ENCODE measurements around the gene MPIG6B.

MPIG6B gene

DNA sequence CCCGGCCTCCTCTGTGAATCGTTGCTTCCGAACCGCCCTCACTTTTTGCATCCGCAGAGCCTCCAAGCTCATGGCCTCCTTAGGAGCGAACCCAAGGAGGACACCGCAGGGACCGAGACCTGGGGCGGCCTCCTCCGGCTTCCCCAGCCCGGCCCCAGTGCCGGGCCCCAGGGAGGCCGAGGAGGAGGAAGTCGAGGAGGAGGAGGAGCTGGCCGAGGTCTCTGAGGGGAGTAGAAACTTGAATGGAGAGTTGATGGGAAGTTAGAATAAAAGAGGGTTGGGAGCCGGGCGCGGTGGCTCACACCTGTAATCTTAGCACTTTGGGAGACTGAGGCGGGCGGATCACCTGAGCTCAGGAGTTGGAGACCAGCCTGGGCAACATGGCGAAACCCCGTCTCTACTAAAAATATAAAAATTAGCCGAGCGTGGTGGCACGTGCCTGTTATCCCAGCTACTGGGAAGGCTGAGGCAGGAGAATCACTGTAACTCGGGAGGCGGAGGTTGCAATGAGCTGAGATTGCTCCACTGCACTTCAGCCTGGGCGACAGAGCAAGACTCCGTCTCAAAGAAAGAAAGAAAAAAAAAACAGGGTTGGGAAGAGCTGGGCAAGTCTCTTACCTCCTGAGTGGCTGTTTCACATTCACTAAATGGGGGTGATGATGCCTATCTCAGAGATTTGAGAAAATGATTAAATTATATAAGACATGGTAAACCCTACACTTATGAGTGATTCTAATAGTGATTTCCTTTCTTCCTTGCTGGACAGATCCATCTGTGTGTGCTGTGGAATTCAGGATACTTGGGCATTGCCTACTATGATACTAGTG lies 17.4 kb downstream of the MPIG6B start:
- peak overlapping the region; percentile 83 for H3K4me3 ChIP-seq (ENCODE audit: low read depth, low read length)
- TF ChIP-seq, protein P1, sequence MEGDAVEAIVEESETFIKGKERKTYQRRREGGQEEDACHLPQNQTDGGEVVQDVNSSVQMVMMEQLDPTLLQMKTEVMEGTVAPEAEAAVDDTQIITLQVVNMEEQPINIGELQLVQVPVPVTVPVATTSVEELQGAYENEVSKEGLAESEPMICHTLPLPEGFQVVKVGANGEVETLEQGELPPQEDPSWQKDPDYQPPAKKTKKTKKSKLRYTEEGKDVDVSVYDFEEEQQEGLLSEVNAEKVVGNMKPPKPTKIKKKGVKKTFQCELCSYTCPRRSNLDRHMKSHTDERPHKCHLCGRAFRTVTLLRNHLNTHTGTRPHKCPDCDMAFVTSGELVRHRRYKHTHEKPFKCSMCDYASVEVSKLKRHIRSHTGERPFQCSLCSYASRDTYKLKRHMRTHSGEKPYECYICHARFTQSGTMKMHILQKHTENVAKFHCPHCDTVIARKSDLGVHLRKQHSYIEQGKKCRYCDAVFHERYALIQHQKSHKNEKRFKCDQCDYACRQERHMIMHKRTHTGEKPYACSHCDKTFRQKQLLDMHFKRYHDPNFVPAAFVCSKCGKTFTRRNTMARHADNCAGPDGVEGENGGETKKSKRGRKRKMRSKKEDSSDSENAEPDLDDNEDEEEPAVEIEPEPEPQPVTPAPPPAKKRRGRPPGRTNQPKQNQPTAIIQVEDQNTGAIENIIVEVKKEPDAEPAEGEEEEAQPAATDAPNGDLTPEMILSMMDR (IDR thresholded peaks at IDR 0.05; ENCODE audit: low read depth, low read length) = no peak

DNA sequence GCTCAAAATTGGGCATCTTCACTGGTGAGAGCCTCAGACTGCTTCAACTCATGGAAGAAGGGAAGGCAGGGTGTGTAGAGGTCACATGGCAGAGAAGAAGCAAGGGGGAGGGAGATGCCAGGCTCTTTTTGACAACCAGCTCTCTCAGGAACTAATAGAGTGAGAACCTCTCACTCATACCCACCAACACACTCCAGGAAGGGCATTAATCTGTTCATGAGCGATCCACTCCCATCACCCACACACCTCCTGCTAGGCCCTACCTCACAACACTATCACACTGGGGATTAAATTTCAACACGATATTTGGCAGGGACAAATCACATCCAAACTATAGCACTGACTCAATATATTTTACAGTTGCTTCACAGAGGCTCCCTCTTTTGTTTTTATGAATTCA lies 18.6 kb downstream of the MPIG6B start:
- TF ChIP-seq, protein P1 (IDR thresholded peaks at IDR 0.05; ENCODE audit: low read depth, low read length) = no peak
- H3K4me3 ChIP-seq (ENCODE audit: low read depth, low read length) = no peak overlapping the region

DNA sequence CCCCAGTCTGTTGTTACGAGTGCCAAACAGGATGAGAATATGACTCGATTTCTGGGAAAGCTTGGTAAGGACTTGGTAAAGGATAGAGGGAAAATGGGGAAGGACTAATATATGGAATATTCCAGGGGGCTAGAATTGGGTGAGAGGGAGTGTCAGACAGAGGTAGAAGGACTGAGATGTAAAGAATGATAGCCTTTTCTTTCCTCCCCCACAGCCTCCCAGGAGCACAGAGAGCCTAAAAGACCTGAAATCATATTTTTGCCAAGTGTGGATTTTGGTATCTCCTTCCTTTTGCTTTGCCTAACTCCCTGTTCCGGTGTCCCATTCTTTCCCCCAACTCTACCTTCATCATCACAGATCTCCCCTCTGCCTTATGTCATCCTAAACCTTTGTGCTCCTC lies 19.7 kb downstream of the MPIG6B start:
- TF ChIP-seq, protein P1 (IDR thresholded peaks at IDR 0.05; ENCODE audit: low read depth, low read length) = no peak
- no peak overlapping the region for H3K4me3 ChIP-seq (ENCODE audit: low read depth, low read length)

DNA sequence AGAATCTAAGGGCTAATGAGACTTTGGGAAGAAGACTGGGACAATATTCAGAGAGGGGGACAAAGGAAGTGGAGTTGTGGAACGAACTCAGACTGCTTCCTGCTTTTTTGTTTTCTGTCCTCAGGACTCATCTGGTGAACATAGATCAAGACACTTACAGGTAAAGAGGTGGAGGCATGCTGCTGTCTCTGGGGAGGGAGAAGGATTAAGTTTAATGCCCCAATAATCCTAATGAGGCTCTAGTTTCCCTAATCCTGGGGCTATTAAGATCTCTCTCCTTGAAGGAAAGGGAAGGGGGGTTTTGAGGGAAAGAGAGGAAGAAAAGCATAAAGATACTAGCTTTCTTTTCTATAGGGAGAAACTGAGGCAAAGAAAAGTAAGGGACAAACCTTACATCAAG lies 21.2 kb downstream of the MPIG6B start:
- H3K4me3 ChIP-seq (ENCODE audit: low read depth, low read length) = no peak overlapping the region
- TF ChIP-seq, protein P1 (IDR thresholded peaks at IDR 0.05; ENCODE audit: low read depth, low read length) = no peak

DNA sequence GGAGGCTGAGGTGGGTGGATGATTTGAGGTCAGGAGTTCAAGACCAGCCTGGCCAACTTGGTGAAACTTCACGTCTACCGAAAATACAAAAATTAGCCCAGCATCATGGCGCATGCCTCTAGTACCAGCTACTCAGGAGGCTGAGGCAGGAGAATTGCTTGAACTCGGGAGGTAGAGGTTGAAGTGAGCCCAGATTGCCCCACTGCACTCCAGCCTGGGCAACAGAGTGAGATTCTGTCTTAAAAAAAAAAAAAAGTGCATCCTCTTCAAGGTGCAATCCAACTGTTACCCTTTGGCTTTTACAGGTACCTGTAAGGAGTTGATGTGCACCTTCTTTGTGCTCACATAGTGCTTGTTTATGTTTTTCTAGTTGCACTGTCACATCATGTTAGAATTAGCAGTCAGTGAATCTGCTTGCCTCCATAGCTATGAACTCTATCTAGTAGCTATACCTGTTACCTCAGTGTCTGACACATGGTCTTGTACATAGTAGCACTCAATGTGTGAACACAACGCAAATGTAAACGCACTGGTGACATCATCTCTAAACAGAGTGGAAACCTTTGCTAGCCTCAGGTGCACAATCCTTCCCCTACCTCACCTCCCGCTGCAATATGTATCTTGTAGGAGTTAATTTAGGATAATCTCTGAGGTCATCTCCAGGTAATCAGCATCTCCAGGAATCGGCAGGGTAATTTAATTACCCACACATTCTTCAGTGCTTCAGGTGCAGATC lies 26.3 kb downstream of the MPIG6B start:
- no peak overlapping the region for H3K4me3 ChIP-seq (ENCODE audit: low read depth, low read length)
- TF ChIP-seq, protein P1 (IDR thresholded peaks at IDR 0.05; ENCODE audit: low read depth, low read length) = no peak

DNA sequence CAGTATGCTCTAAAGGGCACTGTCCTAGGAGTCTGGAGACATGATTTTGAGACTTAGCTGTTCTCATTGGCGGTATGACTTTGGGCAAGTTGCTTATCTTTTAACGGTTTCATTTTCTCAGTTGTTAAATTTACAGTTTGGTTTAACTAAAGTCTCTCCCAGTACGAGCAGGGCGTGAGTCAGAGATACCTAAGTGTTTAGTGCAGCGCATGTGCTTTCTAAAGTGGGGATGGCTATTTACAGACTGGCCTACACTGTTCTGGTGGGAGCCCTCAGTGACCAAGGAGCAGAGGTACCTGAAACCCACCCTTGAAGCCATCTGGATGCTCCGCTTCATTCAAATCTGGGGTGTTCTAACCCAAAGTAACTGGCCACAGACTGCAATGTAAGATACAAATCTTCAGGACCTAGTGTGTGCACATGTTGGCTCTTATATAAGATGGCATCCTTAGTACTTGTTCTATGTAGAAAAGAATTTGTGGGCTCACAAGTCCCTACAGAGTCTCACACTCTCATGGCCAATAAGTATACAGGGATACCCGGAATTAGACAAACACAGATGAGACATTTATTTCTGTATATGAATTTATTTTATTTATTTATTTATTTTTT lies 27.3 kb downstream of the MPIG6B start:
- TF ChIP-seq, protein P1 (IDR thresholded peaks at IDR 0.05; ENCODE audit: low read depth, low read length) = no peak
- H3K4me3 ChIP-seq (ENCODE audit: low read depth, low read length) = no peak overlapping the region

Data from WI38 (cell line).